ENCODE measurements around the gene ACOX1. TPM values are rescaled to one million over a fixed set of nuclear protein-coding genes. Genes with fewer than 3 reads are reported as not detected.

The ACOX1 gene
- total and polyA plus RNA-seq, 2 of the 13 experiments (the other 11 are each of a cell fraction or from before 2014, with no cell fraction given) = 86.4 to 120 TPM

- TF ChIP-seq HDAC6 (IDR thresholded peaks at IDR 0.05; ENCODE audit: low read depth, low read length) = no peak
- TF ChIP-seq TMF1 (CRISPR knock-in tag; IDR thresholded peaks at IDR 0.05; ENCODE audit: low read depth) = peak; percentile 52; the same call in 1 of the 2 replicates
- peak; percentile 80 for TF ChIP-seq PHF20 (CRISPR knock-in tag; IDR thresholded peaks at IDR 0.05)
- TF ChIP-seq HIVEP1 (CRISPR knock-in tag; IDR thresholded peaks at IDR 0.05) = peak; percentile 93
- peak; percentile 38 for TF ChIP-seq ZNF788 (CRISPR knock-in tag; IDR thresholded peaks at IDR 0.05; ENCODE audit: borderline replicate concordance)
- TF ChIP-seq ZSCAN21 (CRISPR knock-in tag; IDR thresholded peaks at IDR 0.05; ENCODE audit: borderline replicate concordance) = peak; percentile 3; the same call in 1 of the 2 replicates
- TF ChIP-seq GLMP (CRISPR knock-in tag; IDR thresholded peaks at IDR 0.05; ENCODE audit: borderline replicate concordance) = no peak
- TF ChIP-seq DPF2 (CRISPR knock-in tag; IDR thresholded peaks at IDR 0.05; ENCODE audit: borderline replicate concordance, low read depth) = no peak
- peak; percentile 91; the same call in 1 of the 2 replicates for TF ChIP-seq ZNF350 (CRISPR knock-in tag; IDR thresholded peaks at IDR 0.05; ENCODE audit: borderline replicate concordance, low read depth)
- peak; percentile 96 for TF ChIP-seq TAF1 (CRISPR knock-in tag; IDR thresholded peaks at IDR 0.05)
- peak; percentile 66; the same call in 1 of the 2 replicates for TF ChIP-seq ZNF205 (CRISPR knock-in tag; IDR thresholded peaks at IDR 0.05)
- TF ChIP-seq NFIC (IDR thresholded peaks at IDR 0.05; ENCODE audit: low read length) = peak; percentile 73; the same call in 1 of the 2 replicates
- TF ChIP-seq RAD21 (CRISPR knock-in tag; IDR thresholded peaks at IDR 0.05) = no peak; the same call in none of the 2 replicates
- peak; percentile 90 for TF ChIP-seq ZNF510 (CRISPR knock-in tag; IDR thresholded peaks at IDR 0.05; ENCODE audit: low read depth)
- no peak for TF ChIP-seq CBX2 (IDR thresholded peaks at IDR 0.05; ENCODE audit: low read depth, low read length)
- TF ChIP-seq CBX2 (CRISPR knock-in tag; IDR thresholded peaks at IDR 0.05; ENCODE audit: low read depth) = 0 out of 2 replicates have a peak, but pooled peaks have one; percentile 7
- peak; percentile 39; the same call in 1 of the 2 replicates for TF ChIP-seq KAT7 (CRISPR knock-in tag; IDR thresholded peaks at IDR 0.05; ENCODE audit: borderline replicate concordance)
- TF ChIP-seq ZNF616 (CRISPR knock-in tag; IDR thresholded peaks at IDR 0.05; ENCODE audit: low read depth) = no peak; the same call in 1 of the 2 replicates
- TF ChIP-seq ZNF12 (CRISPR knock-in tag; IDR thresholded peaks at IDR 0.05) = peak; percentile 47
- TF ChIP-seq KDM3A (CRISPR knock-in tag; IDR thresholded peaks at IDR 0.05; ENCODE audit: low read depth) = peak; percentile 94; the same call in 1 of the 2 replicates
- peak; percentile 76; the same call in 1 of the 2 replicates for TF ChIP-seq KMT2A (CRISPR knock-in tag; IDR thresholded peaks at IDR 0.05)
- peak; percentile 95 for TF ChIP-seq MAZ (IDR thresholded peaks at IDR 0.05; ENCODE audit: borderline replicate concordance, low read depth, low read length)
- TF ChIP-seq MAZ (CRISPR knock-in tag; IDR thresholded peaks at IDR 0.05; ENCODE audit: low read depth) = peak; percentile 95
- peak; percentile 78; the same call in 1 of the 2 replicates for TF ChIP-seq ZNF136 (CRISPR knock-in tag; IDR thresholded peaks at IDR 0.05; ENCODE audit: low read depth)
- peak; percentile 76 for TF ChIP-seq BCL3 (CRISPR knock-in tag; IDR thresholded peaks at IDR 0.05)
Measured at GRCh38 chr17:75978938-75979704, at the start of gene ACOX1, which contains the start of gene TEN1 (continued).
